GM21447 (cell line): ENCODE data around the gene TEX48.

Source experiments
- ATAC-seq: cut with Tn5 transposase; IDR thresholded peaks from one replicate; pipeline ENCODE4 v1.9.1; 2021; ENCODE audit not compliant: unreplicated experiment

Gene TEX48

GRCh38 chr9:114694146-114694545, 12.2 kb upstream of the TEX48 start:
- no peak for ATAC-seq

- no peak for ATAC-seq
Measured at GRCh38 chr9:114693248-114693855, 11.4 kb upstream of the TEX48 start.

GRCh38 chr9:114691956-114692295, 9.9 kb upstream of the TEX48 start:
- no peak for ATAC-seq

- peak; percentile 54 for ATAC-seq
Measured at GRCh38 chr9:114691046-114691955, 9.3 kb upstream of the TEX48 start.

GRCh38 chr9:114690308-114690707, 8.3 kb upstream of the TEX48 start:
- ATAC-seq: no peak

GRCh38 chr9:114689813-114690212, 7.8 kb upstream of the TEX48 start:
- ATAC-seq: no peak

- no peak for ATAC-seq
Measured at GRCh38 chr9:114688909-114689610, 7.1 kb upstream of the TEX48 start.

GRCh38 chr9:114688379-114688778, 6.4 kb upstream of the TEX48 start:
- no peak for ATAC-seq

- ATAC-seq: no peak
Measured at GRCh38 chr9:114687034-114687433, 5.0 kb upstream of the TEX48 start.

GRCh38 chr9:114685951-114686350, 4.0 kb upstream of the TEX48 start:
- no peak for ATAC-seq

- no peak for ATAC-seq
Measured at GRCh38 chr9:114684036-114684435, 2.0 kb upstream of the TEX48 start.

- no peak for ATAC-seq
Measured at GRCh38 chr9:114682846-114683245, 854 bp upstream of the TEX48 start.

GRCh38 chr9:114680259-114681001, 1.6 kb downstream of the TEX48 start:
- ATAC-seq: no peak

- ATAC-seq: no peak
Measured at GRCh38 chr9:114678795-114679194, 3.2 kb downstream of the TEX48 start.

GRCh38 chr9:114678130-114678529, 3.9 kb downstream of the TEX48 start:
- no peak for ATAC-seq

GRCh38 chr9:114677418-114677817, 4.6 kb downstream of the TEX48 start:
- ATAC-seq: no peak

GRCh38 chr9:114676901-114677300, 5.1 kb downstream of the TEX48 start:
- no peak for ATAC-seq

GRCh38 chr9:114674798-114675540, 7.0 kb downstream of the TEX48 start:
- ATAC-seq: no peak

GRCh38 chr9:114674076-114674797, 7.8 kb downstream of the TEX48 start:
- ATAC-seq: no peak

- ATAC-seq: no peak
Measured at GRCh38 chr9:114671605-114672004, 10.4 kb downstream of the TEX48 start.
